RWPE1 (cell line): ENCODE results near the gene PAFAH1B1.
A peak's percentile ranks its signal among the peaks of the same experiment; 100 is the strongest.

Source experiments
- CTCF ChIA-PET: fragments of 350-600 bp; sonication (Branson Sonifier 250); formaldehyde crosslinking; extraction: SDS; loops from one replicate; lab custom pipeline; 2021; lab: Yijun Ruan, JAX
- POLR2A ChIA-PET: fragments of 400-600 bp; formaldehyde crosslinking; extraction: SDS; loops from one replicate; lab custom pipeline; 2020; ENCODE audit warnings: antibody characterized with exemption; ENCODE audit not compliant: low non-redundant PET; lab: Yijun Ruan, JAX
- DNase-seq: peaks from one replicate; pipeline ENCODE4 v3.0.0; 2012; ENCODE audit warnings: low spot score
- H3K27ac ChIP-seq: fragments of 450-650 bp; 2 replicates; pipeline ENCODE4 v1.5.1; 2017
- CTCF ChIP-seq: fragments of 450-650 bp; conservative IDR thresholded peaks from 2 replicates; pipeline ENCODE4 v1.5.1; 2017; ENCODE audit warnings: low read depth, mild to moderate bottlenecking

Gene PAFAH1B1

GRCh38 chr17:2691069-2691871, 97.8 kb downstream of the PAFAH1B1 start:
- no peak for DNase-seq
- CTCF ChIA-PET = no interaction called here
- no peak overlapping the region for H3K27ac ChIP-seq
- TF ChIP-seq CTCF = no peak
- POLR2A ChIA-PET = no interaction called here

GRCh38 chr17:2691965-2692780, 98.7 kb downstream of the PAFAH1B1 start:
- no peak for TF ChIP-seq CTCF
- ChIA-PET POLR2A (no interaction called here), CTCF (no interaction called here)
- DNase-seq = no peak
- H3K27ac ChIP-seq = peak overlapping the region; percentile 51; the same call in 1 of the 2 replicates

GRCh38 chr17:2692781-2693135, 99.3 kb downstream of the PAFAH1B1 start:
- peak overlapping the region; percentile 51; the same call in 1 of the 2 replicates for H3K27ac ChIP-seq
- POLR2A ChIA-PET = interaction anchor here (0.6 kb wide), 1 partner anchor 26 kb away, joined by 4 read pairs; no protein-coding TSS in a partner anchor
- DNase-seq = no peak
- CTCF ChIA-PET = interaction anchor here (0.6 kb wide), 1 partner anchor 17 kb away, joined by 3 read pairs; no protein-coding TSS in a partner anchor
- no peak for TF ChIP-seq CTCF

- ChIA-PET POLR2A (interaction anchor here (0.6 kb wide), 1 partner anchor 25 kb away, joined by 4 read pairs; no protein-coding TSS in a partner anchor), CTCF (interaction anchor here (0.6 kb wide), 2 partner anchors 16 to 1310 kb away, joined by 3 read pairs; no protein-coding TSS in a partner anchor)
- TF ChIP-seq CTCF = no peak
Observed at GRCh38 chr17:2693561-2694380, 100.3 kb downstream of the PAFAH1B1 start.

GRCh38 chr17:2694381-2695242, 101.2 kb downstream of the PAFAH1B1 start:
- CTCF ChIA-PET = no interaction called here
- 0 out of 2 replicates have a peak overlapping the region, but pooled peaks have one; percentile 10 for H3K27ac ChIP-seq
- POLR2A ChIA-PET = no interaction called here
- no peak for DNase-seq
- no peak for TF ChIP-seq CTCF

More at GRCh38 chr17:2693561-2694380, 100.3 kb downstream of the PAFAH1B1 start:
- peak overlapping the region; percentile 51 for H3K27ac ChIP-seq
- no peak for DNase-seq
